Parathyroid adenoma (tissue), 2 donors: ENCODE data around the gene PALD1.

Source experiments
- H2AFZ ChIP-seq: fragments of 300-600 bp; sonication (generic); one replicate; pipeline ENCODE4 v1.7.0; 2017; ENCODE audit warnings: antibody characterized with exemption, mild to moderate bottlenecking
- H3K27ac ChIP-seq: fragments of 300-600 bp; sonication (generic); one replicate; pipeline ENCODE4 v1.7.0; 2017
- H3K27me3 ChIP-seq: fragments of 300-600 bp; sonication (generic); one replicate; pipeline ENCODE4 v1.7.0; 2017; ENCODE audit warnings: low read length; ENCODE audit not compliant: control insufficient read depth, insufficient read depth
- H3K36me3 ChIP-seq: fragments of 300-600 bp; sonication (generic); one replicate; pipeline ENCODE4 v1.7.0; 2017; ENCODE audit warnings: low read length; ENCODE audit not compliant: control insufficient read depth, insufficient read depth
- H3K4me1 ChIP-seq: fragments of 300-600 bp; sonication (generic); one replicate; pipeline ENCODE4 v1.7.0; 2017; ENCODE audit warnings: control low read depth
- H3K4me2 ChIP-seq: fragments of 300-600 bp; sonication (generic); one replicate; pipeline ENCODE4 v1.7.0; 2017; ENCODE audit warnings: low read length
- H3K4me3 ChIP-seq: fragments of 300-600 bp; sonication (generic); one replicate; pipeline ENCODE4 v1.7.0; 2017; ENCODE audit warnings: low read depth, low read length
- H3K79me2 ChIP-seq: fragments of 300-600 bp; sonication (generic); one replicate; pipeline ENCODE4 v1.7.0; 2017; ENCODE audit warnings: control low read depth
- H3K9ac ChIP-seq: fragments of 300-600 bp; sonication (generic); one replicate; pipeline ENCODE4 v1.7.0; 2017; ENCODE audit warnings: mild to moderate bottlenecking
- H3K9me3 ChIP-seq: fragments of 300-600 bp; sonication (generic); one replicate; pipeline ENCODE4 v1.7.0; 2017; ENCODE audit warnings: low read length; ENCODE audit not compliant: control insufficient read depth
- CTCF ChIP-seq: fragments of 300-600 bp; sonication (generic); IDR thresholded peaks from one replicate; pipeline ENCODE4 v1.7.0; 2017; ENCODE audit warnings: antibody characterized with exemption, mild to moderate bottlenecking
- donor health status: primary hyperparathyroidism.

The PALD1 gene

DNA sequence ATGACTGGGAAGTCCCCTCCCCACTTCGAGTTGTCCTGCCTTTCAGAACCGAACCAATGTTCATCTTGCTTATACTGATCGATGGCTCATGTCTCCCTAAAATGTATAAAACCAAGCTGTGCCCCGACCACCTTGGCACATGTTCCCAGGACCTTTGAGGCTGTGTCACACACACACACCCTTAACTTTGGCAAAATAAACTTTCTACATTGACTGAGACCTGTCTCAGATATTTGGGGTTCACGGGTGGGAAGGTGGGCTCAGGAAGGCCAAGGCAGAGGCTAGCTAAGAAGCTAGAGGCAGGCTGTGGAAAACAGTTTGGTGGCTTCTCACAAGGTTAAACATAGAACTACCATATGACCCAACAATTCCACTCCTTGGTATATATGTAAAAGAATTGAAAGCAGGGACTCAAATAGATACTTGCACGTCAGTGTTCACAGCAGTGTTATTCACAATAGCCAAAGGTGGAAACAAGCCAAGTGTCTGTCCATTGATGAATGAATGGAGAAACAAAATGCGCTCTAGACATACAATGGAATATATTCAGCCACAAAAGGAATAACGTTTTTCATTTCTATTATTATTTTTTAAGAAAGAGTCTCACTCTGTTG lies 108.6 kb downstream of the PALD1 start:
- H2AFZ ChIP-seq: no peak overlapping the region
- H3K4me2 ChIP-seq: no peak overlapping the region
- no peak for TF ChIP-seq CTCF
- no peaks in the 10 kb centered on the region for H3K27me3 ChIP-seq
- peaks cover 3% of the 10 kb centered on the region for H3K4me1 ChIP-seq
- no peak overlapping the region for H3K27ac ChIP-seq
- no peak overlapping the region for H3K4me3 ChIP-seq
- H3K9me3 ChIP-seq: no peaks in the 10 kb centered on the region
- H3K79me2 ChIP-seq: no peaks in the 10 kb centered on the region
- no peak overlapping the region for H3K9ac ChIP-seq
- H3K36me3 ChIP-seq: no peaks in the 10 kb centered on the region

GRCh38 chr10:70588255-70588654 lies 109.7 kb downstream of the PALD1 start:
- Histone ChIP-seq H3K9ac (no peak overlapping the region), H2AFZ (no peak overlapping the region), H3K79me2 (no peaks in the 10 kb centered on the region), H3K4me1 (peaks cover 3% of the 10 kb centered on the region), H3K9me3 (no peaks in the 10 kb centered on the region), H3K4me3 (no peak overlapping the region), H3K27me3 (no peaks in the 10 kb centered on the region), H3K27ac (no peak overlapping the region), H3K4me2 (no peak overlapping the region), H3K36me3 (no peaks in the 10 kb centered on the region)
- TF ChIP-seq CTCF: no peak

GRCh38 chr10:70588859-70589570 lies 110.4 kb downstream of the PALD1 start:
- Histone ChIP-seq H3K4me2 (no peak overlapping the region), H2AFZ (no peak overlapping the region), H3K36me3 (no peaks in the 10 kb centered on the region), H3K9ac (no peak overlapping the region), H3K4me3 (no peak overlapping the region), H3K79me2 (no peaks in the 10 kb centered on the region), H3K9me3 (no peaks in the 10 kb centered on the region), H3K27ac (no peak overlapping the region), H3K27me3 (no peaks in the 10 kb centered on the region), H3K4me1 (peaks cover 3% of the 10 kb centered on the region)
- TF ChIP-seq CTCF: no peak

- H3K4me2 ChIP-seq: no peak overlapping the region
- H3K4me1 ChIP-seq: peaks cover 2% of the 10 kb centered on the region
- H3K27ac ChIP-seq: no peak overlapping the region
- no peaks in the 10 kb centered on the region for H3K27me3 ChIP-seq
- TF ChIP-seq CTCF: no peak
- H3K36me3 ChIP-seq: no peaks in the 10 kb centered on the region
- no peaks in the 10 kb centered on the region for H3K9me3 ChIP-seq
- H2AFZ ChIP-seq: no peak overlapping the region
- no peaks in the 10 kb centered on the region for H3K79me2 ChIP-seq
- no peak overlapping the region for H3K9ac ChIP-seq
- no peak overlapping the region for H3K4me3 ChIP-seq
Measured at GRCh38 chr10:70589762-70590654, 111.4 kb downstream of the PALD1 start.
